Epithelial cell of esophagus (primary cell): ENCODE results near the gene ARMH3.

Source experiments
- DNase-seq: peaks from one replicate; pipeline ENCODE4 v3.0.0; 2010; ENCODE audit warnings: low read depth
- H3K4me3 ChIP-seq: 2 replicates; pipeline ENCODE4 v1.5.1; 2011; ENCODE audit warnings: mild to moderate bottlenecking, low read length, control low read depth
- CTCF ChIP-seq: IDR thresholded peaks from 2 replicates; pipeline ENCODE4 v1.5.1; 2011; ENCODE audit warnings: low read depth, mild to moderate bottlenecking, low read length, control low read depth, inconsistent platforms; ENCODE audit not compliant: insufficient read depth; ENCODE audit errors: missing control alignments

ARMH3 gene

GRCh38 chr10:101848408-101848807 lies 207.6 kb downstream of the ARMH3 start:
- TF ChIP-seq CTCF, result no peak
- no peak overlapping the region for H3K4me3 ChIP-seq
- no peak for DNase-seq

- no peak for TF ChIP-seq CTCF
- H3K4me3 ChIP-seq, result no peak overlapping the region
- no peak for DNase-seq
These were observed 210.1 kb downstream of the ARMH3 start for GRCh38 chr10:101845893-101846292.

- TF ChIP-seq CTCF, result peak; percentile 29
- no peak for DNase-seq
- H3K4me3 ChIP-seq, result no peak within 1 kb of the TSS
These were observed 212.6 kb downstream of the ARMH3 start, which contains the start of gene KCNIP2 for GRCh38 chr10:101843032-101844021. TSS of gene KCNIP2 (minus strand) at chr10:101843800. CDS start at chr10:101843568, 232 bp downstream.

GRCh38 chr10:101841826-101842225 lies 214.1 kb downstream of the ARMH3 start:
- no peak for DNase-seq
- no peak overlapping the region for H3K4me3 ChIP-seq
- TF ChIP-seq CTCF, result no peak

- H3K4me3 ChIP-seq, result peak overlapping the region; percentile 22
- DNase-seq, result peak; percentile 83
- TF ChIP-seq CTCF, result peak; percentile 95
These were observed 215.1 kb downstream of the ARMH3 start for GRCh38 chr10:101840741-101841453.

- DNase-seq, result no peak
- peak overlapping the region; percentile 21 for H3K4me3 ChIP-seq
- no peak for TF ChIP-seq CTCF
These were observed 215.8 kb downstream of the ARMH3 start for GRCh38 chr10:101840102-101840684.
